HG03432 (cell line): ENCODE measurements around the gene VPS13D.
"Not testable (repeated sequence)": the region's sequence is repeated elsewhere in the genome, so short reads cannot be mapped to it uniquely, and the experiment has no call there.

ENCODE experiments used
- ATAC-seq: cut with Tn5 transposase; IDR thresholded peaks from one replicate; pipeline ENCODE4 v1.9.1; 2021; ENCODE audit warnings: mild to moderate bottlenecking, moderate library complexity; ENCODE audit not compliant: unreplicated experiment

Gene VPS13D

GRCh38 chr1:12359359-12360133, 129.7 kb downstream of the VPS13D start:
- no peak for ATAC-seq

GRCh38 chr1:12368646-12369045, 138.8 kb downstream of the VPS13D start:
- no peak for ATAC-seq

- no peak for ATAC-seq
These were observed 139.4 kb downstream of the VPS13D start for GRCh38 chr1:12369258-12369657.

GRCh38 chr1:12370333-12370975, 140.6 kb downstream of the VPS13D start:
- ATAC-seq, result no peak

- no peak for ATAC-seq
These were observed 141.2 kb downstream of the VPS13D start for GRCh38 chr1:12371053-12371452.

- no peak for ATAC-seq
These were observed 142.3 kb downstream of the VPS13D start for GRCh38 chr1:12372180-12372579.

- no peak for ATAC-seq
These were observed 142.9 kb downstream of the VPS13D start for GRCh38 chr1:12372761-12373160.

GRCh38 chr1:12375133-12375829, 145.5 kb downstream of the VPS13D start:
- no peak for ATAC-seq

- no peak for ATAC-seq
These were observed 146.6 kb downstream of the VPS13D start for GRCh38 chr1:12376236-12377045.

GRCh38 chr1:12380326-12381249, 150.8 kb downstream of the VPS13D start:
- ATAC-seq, result no peak

- no peak for ATAC-seq
These were observed 153.2 kb downstream of the VPS13D start for GRCh38 chr1:12383001-12383400.

GRCh38 chr1:12383786-12384185, 154.0 kb downstream of the VPS13D start:
- ATAC-seq, result no peak

- no peak for ATAC-seq
These were observed 155.1 kb downstream of the VPS13D start for GRCh38 chr1:12384836-12385456.

GRCh38 chr1:12386130-12386529, 156.3 kb downstream of the VPS13D start:
- no peak for ATAC-seq

GRCh38 chr1:12387641-12388040, 157.8 kb downstream of the VPS13D start:
- ATAC-seq, result no peak

GRCh38 chr1:12390296-12390695, 160.5 kb downstream of the VPS13D start:
- not testable (repeated sequence) for ATAC-seq

GRCh38 chr1:12397462-12398450, 167.9 kb downstream of the VPS13D start:
- ATAC-seq, result no peak

GRCh38 chr1:12398479-12398878, 168.6 kb downstream of the VPS13D start:
- no peak for ATAC-seq
